Mesodermal cell (in vitro differentiated cells): Measurements from ENCODE around the gene NHS.

Experiments
- H3K27ac ChIP-seq: 2 replicates; pipeline ENCODE4 v1.7.0; 2013; ENCODE audit warnings: mild to moderate bottlenecking, low read depth, low read length, moderate library complexity; ENCODE audit not compliant: severe bottlenecking
- H3K36me3 ChIP-seq: 2 replicates; pipeline ENCODE4 v1.7.1; 2013; ENCODE audit warnings: mild to moderate bottlenecking, low read length, moderate library complexity; ENCODE audit not compliant: control insufficient read depth, insufficient read depth
- H3K4me1 ChIP-seq: one replicate; pipeline ENCODE4 v1.7.1; 2013; ENCODE audit warnings: mild to moderate bottlenecking, low read length; ENCODE audit not compliant: insufficient read depth, control insufficient read depth, poor library complexity, severe bottlenecking
- H3K4me3 ChIP-seq: 2 replicates; pipeline ENCODE4 v1.7.0; 2013; ENCODE audit warnings: low read length, control low read depth, mild to moderate bottlenecking; ENCODE audit not compliant: insufficient read depth, poor library complexity, severe bottlenecking; ENCODE audit errors: extremely low read depth
- H3K9me3 ChIP-seq: 2 replicates; pipeline ENCODE4 v1.7.1; 2013; ENCODE audit warnings: mild to moderate bottlenecking, low read length, moderate library complexity; ENCODE audit not compliant: control insufficient read depth
- WGBS, 2 experiments: methylation state at CpG; one replicate each; pipeline ENCODE4 v1.1.5; 2013; ENCODE audit warnings: missing lambda C conversion rate in 2 of 2; ENCODE audit not compliant: insufficient coverage in 2 of 2; 5-methylcytosine and 5-hydroxymethylcytosine counted together

NHS gene

DNA sequence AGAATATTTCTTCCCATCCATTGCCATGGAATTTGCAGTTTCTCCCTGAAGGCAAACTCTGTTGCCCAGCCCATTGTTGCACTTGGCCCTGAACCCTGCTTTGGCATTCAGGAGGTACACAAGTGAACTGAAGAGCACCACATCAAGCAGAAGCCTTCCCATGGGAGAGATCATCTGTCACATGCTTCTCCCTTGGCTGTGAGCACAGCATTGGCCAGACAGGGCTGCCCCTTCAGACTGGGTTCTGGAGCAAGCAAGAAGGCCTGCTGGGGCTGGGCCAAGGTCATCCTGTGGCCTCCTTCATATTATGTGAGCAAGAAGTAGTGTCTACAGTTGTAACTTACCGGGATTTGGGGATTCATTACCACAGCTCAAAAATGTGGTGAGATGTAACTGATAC lies 385.0 kb downstream of the NHS start:
- no peak overlapping the region for H3K27ac ChIP-seq
- H3K9me3 ChIP-seq, result no peaks in the 10 kb centered on the region
- no peaks in the 10 kb centered on the region for H3K36me3 ChIP-seq
- H3K4me3 ChIP-seq, result no peak overlapping the region
- H3K4me1 ChIP-seq, result no peaks in the 10 kb centered on the region
- no CpG with 5 or more reads among the region's 1 CpG for WGBS, 2 experiments

DNA sequence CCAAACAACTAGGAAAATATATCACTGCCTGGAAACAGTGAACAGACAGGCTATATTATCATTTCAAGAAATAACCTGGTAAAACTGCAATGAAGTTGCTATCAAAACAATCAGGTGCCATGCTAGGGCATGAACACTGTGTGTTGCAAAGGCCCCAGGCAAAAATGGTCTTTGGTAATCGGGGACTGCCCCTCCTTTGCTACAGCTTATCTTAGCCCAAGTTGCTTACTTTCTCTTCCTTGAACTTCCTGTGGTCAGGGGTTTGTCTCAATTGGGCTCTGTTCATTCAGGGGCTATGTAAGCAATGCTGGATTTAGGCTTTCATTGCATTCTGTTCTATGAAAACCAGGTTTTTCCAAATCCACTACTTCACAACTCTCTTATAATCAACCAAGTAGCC lies 392.7 kb downstream of the NHS start:
- Histone ChIP-seq H3K4me3 (no peak overlapping the region), H3K36me3 (no peaks in the 10 kb centered on the region), H3K27ac (no peak overlapping the region), H3K9me3 (no peaks in the 10 kb centered on the region), H3K4me1 (no peaks in the 10 kb centered on the region)
- 40% methylated on average over 1 of the region's 1 CpG; no CpG with 5 or more reads in 1 of the 2 experiments for WGBS, 2 experiments

DNA sequence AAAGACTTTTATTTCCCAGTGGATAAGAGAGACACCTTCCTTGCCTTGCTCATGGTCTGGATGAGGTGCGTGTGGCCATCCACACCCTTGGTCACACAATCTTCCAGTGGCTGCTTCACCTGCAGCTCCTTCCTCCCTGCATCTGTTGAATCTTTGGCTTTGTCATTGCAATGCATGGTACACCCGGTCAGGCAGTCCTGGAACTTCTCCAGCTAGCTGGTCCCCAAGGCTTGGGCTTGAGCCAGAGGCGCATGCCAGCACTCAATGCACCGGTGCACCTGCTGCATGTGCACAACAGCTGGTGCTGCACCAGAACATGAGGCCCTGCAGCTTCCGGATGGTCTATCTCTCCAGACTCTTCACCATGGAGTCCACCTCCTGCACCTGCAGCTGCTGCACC lies 394.0 kb downstream of the NHS start:
- H3K4me3 ChIP-seq, result no peak overlapping the region
- H3K9me3 ChIP-seq, result no peaks in the 10 kb centered on the region
- 90 to 97% methylated on average over 2 to 4 of the region's 5 CpGs for WGBS, 2 experiments
- H3K4me1 ChIP-seq, result no peaks in the 10 kb centered on the region
- H3K36me3 ChIP-seq, result no peaks in the 10 kb centered on the region
- no peak overlapping the region for H3K27ac ChIP-seq

DNA sequence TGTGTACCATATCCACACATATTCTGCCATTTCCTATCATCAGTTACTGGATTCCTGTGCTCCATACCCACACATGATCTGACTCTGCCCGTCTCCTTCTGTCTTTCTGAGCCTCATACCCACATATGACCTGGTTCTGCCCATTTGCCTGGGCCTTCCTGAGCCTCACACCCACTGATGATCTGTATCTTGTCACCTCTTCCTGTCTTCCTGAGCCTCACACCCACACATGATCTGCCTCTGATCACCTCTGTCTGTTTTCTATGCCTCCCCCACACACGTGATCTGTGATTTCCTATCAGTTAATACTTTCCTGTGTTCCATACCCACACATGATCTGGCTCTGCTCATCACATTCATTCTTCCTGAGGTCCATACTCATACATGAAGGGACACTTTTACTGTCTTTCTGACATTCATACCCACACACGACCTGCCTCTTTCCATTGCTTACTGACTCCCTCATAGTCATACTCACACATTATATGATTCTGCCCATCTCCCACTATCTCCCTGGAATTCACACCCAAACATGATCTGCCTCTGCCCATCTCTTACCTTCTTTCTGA lies 394.8 kb downstream of the NHS start:
- Histone ChIP-seq H3K4me3 (no peak overlapping the region), H3K4me1 (no peaks in the 10 kb centered on the region), H3K36me3 (no peaks in the 10 kb centered on the region), H3K27ac (no peak overlapping the region), H3K9me3 (no peaks in the 10 kb centered on the region)
- 55 to 84% methylated on average over 2 to 3 of the region's 3 CpGs for WGBS, 2 experiments

DNA sequence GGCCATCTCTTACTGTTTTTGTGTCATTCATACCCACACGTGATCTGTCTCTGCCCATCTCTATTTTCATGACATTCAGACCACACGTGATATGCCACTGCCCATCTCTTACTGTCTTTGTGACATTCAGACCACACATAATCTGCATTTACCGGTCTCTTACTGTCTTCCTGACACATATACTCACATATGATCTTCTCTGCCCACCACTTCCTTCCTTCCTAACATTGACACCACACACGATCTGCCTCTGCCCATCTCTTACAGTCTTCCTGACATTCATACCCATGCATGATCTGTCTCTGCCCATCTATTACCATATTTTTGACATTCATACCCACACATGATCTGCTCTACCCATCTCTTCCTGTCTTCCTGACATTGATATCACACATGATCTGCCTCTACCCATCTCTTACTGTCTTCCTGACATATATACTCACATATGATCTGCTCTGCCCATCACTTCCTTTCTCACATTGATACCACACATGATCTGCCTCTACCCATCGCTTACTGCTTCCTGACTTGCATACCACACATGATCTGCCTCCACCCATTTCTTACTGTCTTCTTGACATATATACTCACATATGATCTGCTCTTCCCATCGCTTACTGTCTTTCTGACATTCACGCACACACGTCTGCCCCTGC lies 398.3 kb downstream of the NHS start:
- H3K4me1 ChIP-seq, result no peaks in the 10 kb centered on the region
- WGBS, 2 experiments, result 82 to 86% methylated on average over 7 to 8 of the region's 8 CpGs
- no peaks in the 10 kb centered on the region for H3K36me3 ChIP-seq
- no peak overlapping the region for H3K4me3 ChIP-seq
- no peaks in the 10 kb centered on the region for H3K9me3 ChIP-seq
- no peak overlapping the region for H3K27ac ChIP-seq

DNA sequence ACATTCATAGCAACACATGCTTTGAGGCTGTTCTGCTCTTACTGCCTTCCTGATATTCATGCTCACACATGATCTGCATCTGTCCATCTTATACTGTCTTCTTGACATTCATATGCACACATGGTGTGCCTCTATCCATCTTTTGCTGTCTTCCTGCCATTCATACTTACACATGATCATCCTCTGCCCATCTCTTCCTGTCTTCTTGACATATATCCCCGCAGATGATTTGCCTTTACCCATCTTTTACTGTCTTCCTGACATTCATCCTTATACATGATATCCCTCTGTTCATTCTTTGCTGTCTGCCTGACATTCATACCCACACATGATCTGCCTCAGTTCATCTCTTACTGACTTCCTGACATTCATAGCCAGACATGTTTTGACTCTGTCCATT lies 399.1 kb downstream of the NHS start:
- no peaks in the 10 kb centered on the region for H3K36me3 ChIP-seq
- H3K27ac ChIP-seq, result no peak overlapping the region
- 76 to 80% methylated on average over 1 of the region's 1 CpG for WGBS, 2 experiments
- H3K9me3 ChIP-seq, result no peaks in the 10 kb centered on the region
- no peaks in the 10 kb centered on the region for H3K4me1 ChIP-seq
- H3K4me3 ChIP-seq, result no peak overlapping the region

DNA sequence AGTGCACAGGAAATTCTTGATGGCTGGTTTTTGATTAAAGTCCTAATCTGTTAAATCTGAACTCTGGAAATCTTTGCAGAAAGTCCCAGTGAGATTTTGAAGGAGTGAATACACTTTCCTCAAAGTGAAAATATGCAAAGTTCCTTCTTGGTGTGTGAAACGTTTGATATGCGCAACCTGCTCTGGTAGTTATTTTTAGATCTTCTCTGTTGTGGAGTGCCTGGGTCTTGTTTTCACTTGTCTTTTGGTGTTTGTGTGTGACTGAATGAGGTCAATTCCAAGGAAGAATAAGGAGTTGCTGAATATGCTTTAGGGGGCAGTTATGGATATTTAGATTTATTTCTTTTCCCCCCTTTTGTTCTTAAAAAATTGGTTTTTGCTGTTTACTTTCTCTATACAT lies 404.0 kb downstream of the NHS start:
- no peak overlapping the region for H3K27ac ChIP-seq
- H3K4me3 ChIP-seq, result no peak overlapping the region
- no peaks in the 10 kb centered on the region for H3K36me3 ChIP-seq
- WGBS, 2 experiments, result 50% methylated on average over 1 of the region's 2 CpGs; no CpG with 5 or more reads in 1 of the 2 experiments
- H3K4me1 ChIP-seq, result no peaks in the 10 kb centered on the region
- no peaks in the 10 kb centered on the region for H3K9me3 ChIP-seq

DNA sequence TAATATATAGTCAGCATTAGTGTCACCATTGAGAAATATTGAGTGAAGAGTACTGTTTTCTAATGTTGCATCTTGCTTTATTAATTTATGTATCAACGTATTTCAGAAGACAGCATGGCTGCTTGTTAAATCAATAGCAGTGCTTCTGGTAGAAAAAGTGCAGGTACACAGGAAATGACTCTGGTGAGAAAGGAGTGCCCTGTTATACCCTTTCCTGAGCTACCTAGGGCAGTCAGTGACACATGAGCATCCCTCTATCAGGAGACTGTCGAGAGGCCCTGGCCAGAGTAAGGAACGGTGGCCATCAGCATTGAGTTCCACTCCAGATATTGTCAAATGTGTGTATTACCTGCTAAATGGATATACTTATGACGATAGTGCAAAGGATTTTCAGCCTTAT lies 404.4 kb downstream of the NHS start:
- 100% methylated on average over 1 of the region's 4 CpGs; no CpG with 5 or more reads in 1 of the 2 experiments for WGBS, 2 experiments
- Histone ChIP-seq H3K9me3 (no peaks in the 10 kb centered on the region), H3K36me3 (no peaks in the 10 kb centered on the region), H3K27ac (no peak overlapping the region), H3K4me1 (no peaks in the 10 kb centered on the region), H3K4me3 (no peak overlapping the region)
